Embryonic facial prominence (tissue), 1 donor: ENCODE data around the gene KIR3DL1.
"Not testable (repeated sequence)": the region's sequence is repeated elsewhere in the genome, so short reads cannot be mapped to it uniquely, and the experiment has no call there.

Source experiments
- DNase-seq: peaks from one replicate; pipeline ENCODE4 v3.0.0-alpha.2; 2016; ENCODE audit errors: extremely low spot score

The KIR3DL1 gene

GRCh38 chr19:54814571-54814970, 1.7 kb upstream of the KIR3DL1 start:
- DNase-seq, result not testable (repeated sequence)

- DNase-seq, result no peak
Observed at GRCh38 chr19:54817670-54818536, 1.6 kb downstream of the KIR3DL1 start.

- DNase-seq, result not testable (repeated sequence)
Observed at GRCh38 chr19:54824416-54824815, 8.1 kb downstream of the KIR3DL1 start.

- DNase-seq, result not testable (repeated sequence)
Observed at GRCh38 chr19:54825326-54825725, 9.1 kb downstream of the KIR3DL1 start.

GRCh38 chr19:54828064-54828463, 11.8 kb downstream of the KIR3DL1 start:
- not testable (repeated sequence) for DNase-seq

- DNase-seq, result not testable (repeated sequence)
Observed at GRCh38 chr19:54832496-54832895, 16.2 kb downstream of the KIR3DL1 start, which contains the start of gene KIR2DS4. Gene KIR2DS4 (plus strand): TSS chr19:54832676.

GRCh38 chr19:54835126-54835525, 18.9 kb downstream of the KIR3DL1 start:
- DNase-seq, result not testable (repeated sequence)

GRCh38 chr19:54837522-54837921, 21.3 kb downstream of the KIR3DL1 start:
- DNase-seq, result not testable (repeated sequence)

- DNase-seq, result not testable (repeated sequence)
Observed at GRCh38 chr19:54843171-54843570, 26.9 kb downstream of the KIR3DL1 start.

- DNase-seq, result not testable (repeated sequence)
Observed at GRCh38 chr19:54850061-54850640, 33.9 kb downstream of the KIR3DL1 start, which contains the start of gene KIR3DL2. Gene KIR3DL2 (plus strand): TSS chr19:54850443. CDS start chr19:54850476, 33 bp downstream.

GRCh38 chr19:54850930-54851329, 34.7 kb downstream of the KIR3DL1 start:
- DNase-seq, result no peak

GRCh38 chr19:54851353-54851752, 35.1 kb downstream of the KIR3DL1 start:
- no peak for DNase-seq

GRCh38 chr19:54855241-54855640, 39.0 kb downstream of the KIR3DL1 start:
- DNase-seq, result not testable (repeated sequence)

- DNase-seq, result not testable (repeated sequence)
Observed at GRCh38 chr19:54858476-54858875, 42.2 kb downstream of the KIR3DL1 start.

- not testable (repeated sequence) for DNase-seq
Observed at GRCh38 chr19:54859421-54859820, 43.2 kb downstream of the KIR3DL1 start.

GRCh38 chr19:54863459-54863858, 47.2 kb downstream of the KIR3DL1 start:
- DNase-seq, result not testable (repeated sequence)

- no peak for DNase-seq
Observed at GRCh38 chr19:54871696-54872095, 55.4 kb downstream of the KIR3DL1 start.

GRCh38 chr19:54873990-54874389, 57.7 kb downstream of the KIR3DL1 start, which contains the start of gene FCAR:
Gene FCAR (plus strand): TSS chr19:54874235. CDS start chr19:54874290, 55 bp downstream.
- DNase-seq, result no peak

- no peak for DNase-seq
Observed at GRCh38 chr19:54875506-54875905, 59.2 kb downstream of the KIR3DL1 start.

GRCh38 chr19:54877471-54877870, 61.2 kb downstream of the KIR3DL1 start:
- no peak for DNase-seq
